GM23338 (cell line): ENCODE results near the gene LCLAT1. TPM values are rescaled to one million over a fixed set of nuclear protein-coding genes. Genes with fewer than 3 reads are reported as not detected.

Experiments
- ATAC-seq: fragments of 200-7000 bp; cut with Tn5 transposase; 3 replicates; pipeline ENCODE4 v1.9.1; 2020
- DNase-seq: peaks from one replicate; pipeline ENCODE4 v3.0.0-alpha.2; 2015; ENCODE audit warnings: low spot score
- H2AFZ ChIP-seq: fragments of 200-600 bp; sonication (generic); 2 replicates; pipeline ENCODE4 v1.8.0; 2016; ENCODE audit warnings: antibody characterized with exemption, mild to moderate bottlenecking, moderate library complexity
- H3F3A ChIP-seq: fragments of 200-600 bp; sonication (generic); replicated peaks from 2 replicates; pipeline ENCODE4 v1.8.0; 2017; ENCODE audit warnings: antibody characterized with exemption, mixed run types, low read depth
- H3K27ac ChIP-seq: fragments of 200-600 bp; sonication (generic); 2 replicates; pipeline ENCODE4 v1.6.1; 2016; ENCODE audit warnings: low read depth
- H3K27me3 ChIP-seq: fragments of 200-600 bp; sonication (generic); 2 replicates; pipeline ENCODE4 v1.8.0; 2016; ENCODE audit warnings: mild to moderate bottlenecking, mixed run types, moderate library complexity; ENCODE audit not compliant: insufficient read depth
- H3K36me3 ChIP-seq: fragments of 200-600 bp; sonication (generic); 2 replicates; pipeline ENCODE4 v1.8.0; 2016; ENCODE audit warnings: mild to moderate bottlenecking; ENCODE audit not compliant: insufficient read depth
- H3K4me1 ChIP-seq: fragments of 200-600 bp; sonication (generic); 2 replicates; pipeline ENCODE4 v1.8.0; 2016; ENCODE audit warnings: mild to moderate bottlenecking, moderate library complexity; ENCODE audit not compliant: insufficient read depth
- H3K4me2 ChIP-seq: fragments of 200-600 bp; sonication (generic); 2 replicates; pipeline ENCODE4 v1.7.1; 2017; ENCODE audit warnings: mixed run types
- H3K4me3 ChIP-seq: fragments of 200-600 bp; sonication (generic); 2 replicates; pipeline ENCODE4 v1.6.1; 2016; ENCODE audit warnings: mixed run types
- H3K79me2 ChIP-seq: fragments of 200-600 bp; sonication (generic); replicated peaks from 2 replicates; pipeline ENCODE4 v1.8.0; 2017; ENCODE audit warnings: mild to moderate bottlenecking; ENCODE audit not compliant: insufficient read depth
- H3K9me2 ChIP-seq: fragments of 200-600 bp; sonication (generic); 2 replicates; pipeline ENCODE4 v1.8.0; 2017; ENCODE audit not compliant: insufficient read depth
- H4K20me1 ChIP-seq: fragments of 200-600 bp; sonication (generic); replicated peaks from 2 replicates; pipeline ENCODE4 v1.8.0; 2017; ENCODE audit warnings: mild to moderate bottlenecking; ENCODE audit not compliant: insufficient read depth
- H3K27ac Mint-ChIP-seq: 2 replicates; pipeline ENCODE4 v1.8.0; 2020; ENCODE audit warnings: inconsistent platforms, mild to moderate bottlenecking, moderate library complexity, mixed read lengths
- H3K27me3 Mint-ChIP-seq: 3 replicates; pipeline ENCODE4 v1.8.0; 2022; ENCODE audit warnings: low read depth, mild to moderate bottlenecking, moderate library complexity, mixed read lengths, inconsistent platforms; ENCODE audit not compliant: insufficient read depth, poor library complexity
- H3K36me3 Mint-ChIP-seq: 3 replicates; pipeline ENCODE4 v1.8.0; 2021; ENCODE audit warnings: low read depth, mild to moderate bottlenecking, inconsistent platforms, moderate library complexity, mixed read lengths
- H3K4me1 Mint-ChIP-seq: 3 replicates; pipeline ENCODE4 v1.8.0; 2020; ENCODE audit warnings: mild to moderate bottlenecking, inconsistent platforms, mixed read lengths
- H3K4me3 Mint-ChIP-seq: 3 replicates; pipeline ENCODE4 v1.8.0; 2021; ENCODE audit warnings: moderate library complexity, mild to moderate bottlenecking, inconsistent platforms, mixed read lengths
- H3K9me3 Mint-ChIP-seq: 3 replicates; pipeline ENCODE4 v1.8.0; 2020; ENCODE audit warnings: moderate library complexity, mild to moderate bottlenecking, inconsistent platforms, mixed read lengths
- CREB1 ChIP-seq: fragments of 250-450 bp; sonication (Bioruptor Pico); IDR thresholded peaks from 2 replicates; pipeline ENCODE4 v1.5.0; 2020; ENCODE audit warnings: low read depth, mild to moderate bottlenecking, moderate library complexity
- EZH2 ChIP-seq: fragments of 200-600 bp; sonication (generic); IDR thresholded peaks from one replicate; pipeline ENCODE4 v1.8.0; 2017; ENCODE audit warnings: antibody characterized with exemption, mild to moderate bottlenecking, low read depth; ENCODE audit not compliant: unreplicated experiment
- EZH2phosphoT487 ChIP-seq: fragments of 200-600 bp; sonication (generic); IDR thresholded peaks from one replicate; pipeline ENCODE4 v1.8.1; 2018; ENCODE audit warnings: antibody characterized with exemption; ENCODE audit not compliant: unreplicated experiment
- JUNB ChIP-seq: IDR thresholded peaks from one replicate; pipeline ENCODE4 v1.6.1; 2016; ENCODE audit warnings: antibody characterized with exemption; ENCODE audit not compliant: unreplicated experiment
- NANOG ChIP-seq: IDR thresholded peaks from 2 replicates; pipeline ENCODE4 v1.6.1; 2016; ENCODE audit warnings: antibody characterized with exemption, borderline replicate concordance
- POLR2AphosphoS5 ChIP-seq: IDR thresholded peaks from 2 replicates; pipeline ENCODE4 v1.6.1; 2016; ENCODE audit warnings: antibody characterized with exemption, low read depth
- STAT1 ChIP-seq: IDR thresholded peaks from one replicate; pipeline ENCODE4 v1.6.1; 2016; ENCODE audit warnings: antibody characterized with exemption; ENCODE audit not compliant: unreplicated experiment
- ZNF114 ChIP-seq: fragments of 250-450 bp; sonication (Bioruptor Pico); IDR thresholded peaks from 2 replicates; pipeline ENCODE4 v1.5.0; 2020; ENCODE audit warnings: mild to moderate bottlenecking, moderate library complexity
- ZNF331 ChIP-seq: fragments of 250-450 bp; sonication (Bioruptor Pico); IDR thresholded peaks from 2 replicates; pipeline ENCODE4 v1.5.0; 2020; ENCODE audit warnings: low read depth, mild to moderate bottlenecking, moderate library complexity
- polyA plus RNA-seq: library from polyadenylated mRNA; unstranded; fragments of >200 nt; fragmentation: Nextera tagmentation; extraction: Ambion mirVana; gene quantifications from 2 replicates; pipeline ENCODE4 v1.2.1, GENCODE V29; 2016
- total RNA-seq: library from RNA; depleted of rRNA; stranded (reverse); fragments of >200 nt; shearing (Covaris generic); gene quantifications from 2 replicates; pipeline ENCODE4 v1.2.3, GENCODE V29; 2014
- TF ChIP-seq, protein P1 (sequence below): IDR thresholded peaks from one replicate; pipeline ENCODE4 v1.6.1; 2018; ENCODE audit warnings: antibody characterized with exemption; ENCODE audit not compliant: unreplicated experiment
- TF ChIP-seq, protein P2 (sequence below): IDR thresholded peaks from 2 replicates; pipeline ENCODE4 v1.6.1; 2016; ENCODE audit warnings: antibody characterized with exemption

The LCLAT1 gene
- total and polyA plus RNA-seq, 2 experiments from 2014 or later: 11.5 to 30.1 TPM

DNA sequence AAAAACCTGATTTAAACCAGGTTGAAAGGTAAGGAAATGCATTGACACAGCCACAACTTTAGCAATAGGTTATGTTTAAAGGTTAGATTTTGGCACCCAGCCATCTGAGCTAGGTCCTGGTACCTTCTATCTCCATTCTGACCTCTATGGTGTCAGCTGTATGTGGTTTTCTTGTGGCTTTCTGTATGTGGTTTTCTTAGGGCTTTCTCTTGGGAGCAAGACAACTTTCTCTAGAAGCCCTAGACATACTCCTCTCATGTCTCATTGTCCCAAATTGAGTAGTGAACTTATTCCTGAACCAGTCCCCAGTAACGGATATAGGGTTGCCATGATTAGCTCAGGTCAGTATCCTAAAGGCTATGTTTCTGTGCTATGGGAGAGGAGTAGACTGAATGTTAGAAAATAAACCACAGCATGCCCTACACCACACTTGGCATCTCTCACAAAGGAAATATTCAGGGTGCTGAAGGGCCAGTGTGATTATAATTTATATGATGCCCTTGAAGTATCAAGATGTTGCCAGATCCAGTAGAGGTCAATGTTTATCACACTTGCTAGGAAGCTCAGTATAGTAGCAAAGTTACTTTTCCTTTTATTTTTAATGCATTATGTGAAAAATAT, 184.1 kb downstream of the LCLAT1 start (continued):
- TF ChIP-seq EZH2phosphoT487 (no peak), STAT1 (no peak), ZNF331 (CRISPR knock-in tag) (no peak), NANOG (no peak), POLR2AphosphoS5 (no peak)

GRCh38 chr2:30633039-30633438, 186.0 kb downstream of the LCLAT1 start:
- Histone ChIP-seq H3F3A (no peaks in the 10 kb centered on the region), H4K20me1 (no peaks in the 10 kb centered on the region), H3K4me2 (no peak overlapping the region), H3K4me1 (peaks cover 7% of the 10 kb centered on the region), H3K4me3 (no peak overlapping the region), H3K36me3 (no peaks in the 10 kb centered on the region), H2AFZ (no peak overlapping the region), H3K9me2 (no peaks in the 10 kb centered on the region), H3K27ac (no peak overlapping the region), H3K27me3 (no peaks in the 10 kb centered on the region), H3K79me2 (no peaks in the 10 kb centered on the region)
- DNase-seq: no peak
- TF ChIP-seq, protein P1, sequence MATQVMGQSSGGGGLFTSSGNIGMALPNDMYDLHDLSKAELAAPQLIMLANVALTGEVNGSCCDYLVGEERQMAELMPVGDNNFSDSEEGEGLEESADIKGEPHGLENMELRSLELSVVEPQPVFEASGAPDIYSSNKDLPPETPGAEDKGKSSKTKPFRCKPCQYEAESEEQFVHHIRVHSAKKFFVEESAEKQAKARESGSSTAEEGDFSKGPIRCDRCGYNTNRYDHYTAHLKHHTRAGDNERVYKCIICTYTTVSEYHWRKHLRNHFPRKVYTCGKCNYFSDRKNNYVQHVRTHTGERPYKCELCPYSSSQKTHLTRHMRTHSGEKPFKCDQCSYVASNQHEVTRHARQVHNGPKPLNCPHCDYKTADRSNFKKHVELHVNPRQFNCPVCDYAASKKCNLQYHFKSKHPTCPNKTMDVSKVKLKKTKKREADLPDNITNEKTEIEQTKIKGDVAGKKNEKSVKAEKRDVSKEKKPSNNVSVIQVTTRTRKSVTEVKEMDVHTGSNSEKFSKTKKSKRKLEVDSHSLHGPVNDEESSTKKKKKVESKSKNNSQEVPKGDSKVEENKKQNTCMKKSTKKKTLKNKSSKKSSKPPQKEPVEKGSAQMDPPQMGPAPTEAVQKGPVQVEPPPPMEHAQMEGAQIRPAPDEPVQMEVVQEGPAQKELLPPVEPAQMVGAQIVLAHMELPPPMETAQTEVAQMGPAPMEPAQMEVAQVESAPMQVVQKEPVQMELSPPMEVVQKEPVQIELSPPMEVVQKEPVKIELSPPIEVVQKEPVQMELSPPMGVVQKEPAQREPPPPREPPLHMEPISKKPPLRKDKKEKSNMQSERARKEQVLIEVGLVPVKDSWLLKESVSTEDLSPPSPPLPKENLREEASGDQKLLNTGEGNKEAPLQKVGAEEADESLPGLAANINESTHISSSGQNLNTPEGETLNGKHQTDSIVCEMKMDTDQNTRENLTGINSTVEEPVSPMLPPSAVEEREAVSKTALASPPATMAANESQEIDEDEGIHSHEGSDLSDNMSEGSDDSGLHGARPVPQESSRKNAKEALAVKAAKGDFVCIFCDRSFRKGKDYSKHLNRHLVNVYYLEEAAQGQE: no peak
- TF ChIP-seq NANOG (no peak), EZH2phosphoT487 (no peak), ZNF114 (CRISPR knock-in tag) (no peak), CREB1 (no peak)
- TF ChIP-seq, protein P2, sequence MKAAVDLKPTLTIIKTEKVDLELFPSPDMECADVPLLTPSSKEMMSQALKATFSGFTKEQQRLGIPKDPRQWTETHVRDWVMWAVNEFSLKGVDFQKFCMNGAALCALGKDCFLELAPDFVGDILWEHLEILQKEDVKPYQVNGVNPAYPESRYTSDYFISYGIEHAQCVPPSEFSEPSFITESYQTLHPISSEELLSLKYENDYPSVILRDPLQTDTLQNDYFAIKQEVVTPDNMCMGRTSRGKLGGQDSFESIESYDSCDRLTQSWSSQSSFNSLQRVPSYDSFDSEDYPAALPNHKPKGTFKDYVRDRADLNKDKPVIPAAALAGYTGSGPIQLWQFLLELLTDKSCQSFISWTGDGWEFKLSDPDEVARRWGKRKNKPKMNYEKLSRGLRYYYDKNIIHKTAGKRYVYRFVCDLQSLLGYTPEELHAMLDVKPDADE: no peak
- H3K9me3 Mint-ChIP-seq: no peaks in the 10 kb centered on the region
- no peak for ATAC-seq
- no peaks in the 10 kb centered on the region for H3K36me3 Mint-ChIP-seq
- no peak overlapping the region for H3K4me3 Mint-ChIP-seq
- no peak overlapping the region for H3K27ac Mint-ChIP-seq
- H3K4me1 Mint-ChIP-seq: peaks cover 8% of the 10 kb centered on the region
- no peaks in the 10 kb centered on the region for H3K27me3 Mint-ChIP-seq

DNA sequence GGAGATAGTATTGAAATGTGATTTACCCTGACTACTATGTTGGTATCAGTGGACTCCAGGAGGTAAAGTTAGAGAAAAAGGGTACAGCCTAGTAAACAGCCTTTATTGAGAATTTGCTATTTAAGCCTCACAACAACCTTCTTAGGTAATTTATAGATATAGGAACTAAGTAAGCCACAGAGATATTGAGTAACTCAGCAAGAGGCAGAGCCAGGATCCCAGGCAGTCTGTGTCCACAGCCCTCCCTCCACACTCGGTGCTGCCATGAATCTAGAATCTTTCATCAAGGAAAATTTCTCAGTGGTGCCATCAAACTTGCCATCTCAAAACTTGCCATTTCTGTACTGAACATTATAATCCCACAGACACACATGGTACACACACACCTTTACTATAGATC, 189.3 kb downstream of the LCLAT1 start:
- H3K27me3 Mint-ChIP-seq: no peaks in the 10 kb centered on the region
- Histone ChIP-seq H4K20me1 (no peaks in the 10 kb centered on the region), H3K79me2 (no peaks in the 10 kb centered on the region), H3K4me3 (no peak overlapping the region), H2AFZ (no peak overlapping the region), H3K9me2 (no peaks in the 10 kb centered on the region), H3F3A (no peaks in the 10 kb centered on the region), H3K36me3 (no peaks in the 10 kb centered on the region), H3K4me1 (no peaks in the 10 kb centered on the region), H3K4me2 (no peak overlapping the region), H3K27me3 (no peaks in the 10 kb centered on the region), H3K27ac (no peak overlapping the region)
- no peak for DNase-seq
- peaks cover 5% of the 10 kb centered on the region for H3K4me1 Mint-ChIP-seq
- ATAC-seq: no peak
- no peak overlapping the region for H3K27ac Mint-ChIP-seq
- no peak overlapping the region for H3K4me3 Mint-ChIP-seq
- no peaks in the 10 kb centered on the region for H3K9me3 Mint-ChIP-seq
- TF ChIP-seq JUNB: no peak
- no peak for TF ChIP-seq POLR2AphosphoS5
- TF ChIP-seq, protein P1: no peak
- no peak for TF ChIP-seq EZH2
- TF ChIP-seq, protein P2: no peak
- H3K36me3 Mint-ChIP-seq: no peaks in the 10 kb centered on the region; the same call in 2 of the 3 replicates
